Osteocyte (in vitro differentiated cells): Measurements from ENCODE around the gene CCL21. TPM values are rescaled to one million over a fixed set of nuclear protein-coding genes. Genes with fewer than 3 reads are reported as not detected.

ENCODE experiments used
- DNase-seq: peaks from one replicate; pipeline ENCODE4 v3.0.0; 2021; ENCODE audit warnings: mixed read lengths; ENCODE audit not compliant: unreplicated experiment; ENCODE audit errors: extremely low spot score
- H3K27ac Mint-ChIP-seq: one replicate; pipeline ENCODE4 v1.8.0; 2021; ENCODE audit warnings: mild to moderate bottlenecking, mixed read lengths; ENCODE audit not compliant: unreplicated experiment
- H3K27me3 Mint-ChIP-seq: one replicate; pipeline ENCODE4 v1.8.0; 2021; ENCODE audit warnings: mixed read lengths; ENCODE audit not compliant: unreplicated experiment
- H3K36me3 Mint-ChIP-seq: one replicate; pipeline ENCODE4 v1.8.0; 2021; ENCODE audit warnings: mixed read lengths; ENCODE audit not compliant: unreplicated experiment
- H3K4me1 Mint-ChIP-seq: one replicate; pipeline ENCODE4 v1.8.0; 2021; ENCODE audit warnings: mixed read lengths; ENCODE audit not compliant: unreplicated experiment
- H3K4me3 Mint-ChIP-seq: one replicate; pipeline ENCODE4 v1.8.0; 2021; ENCODE audit warnings: mild to moderate bottlenecking, moderate library complexity, mixed read lengths; ENCODE audit not compliant: unreplicated experiment
- H3K9me3 Mint-ChIP-seq: one replicate; pipeline ENCODE4 v1.8.0; 2021; ENCODE audit warnings: mixed read lengths; ENCODE audit not compliant: unreplicated experiment
- CTCF ChIP-seq: fragments of 200-600 bp; sonication (generic); IDR thresholded peaks from 2 replicates; pipeline ENCODE4 v1.5.0; 2021; ENCODE audit warnings: antibody characterized with exemption, mild to moderate bottlenecking, moderate library complexity
- total RNA-seq: library from RNA; stranded (reverse); gene quantifications from 2 replicates; pipeline ENCODE4 v1.2.1, GENCODE V29; 2021

Gene CCL21
- total RNA-seq, 1 donor from 2014 or later: not detected

GRCh38 chr9:34684145-34684544 is 25.8 kb downstream of the CCL21 start:
- Mint-ChIP-seq H3K36me3 (no peaks in the 10 kb centered on the region), H3K4me3 (no peak overlapping the region), H3K9me3 (no peaks in the 10 kb centered on the region), H3K27me3 (no peaks in the 10 kb centered on the region), H3K4me1 (no peaks in the 10 kb centered on the region), H3K27ac (no peak overlapping the region)
- TF ChIP-seq CTCF: no peak
- no peak for DNase-seq

- Mint-ChIP-seq H3K36me3 (no peaks in the 10 kb centered on the region), H3K4me1 (no peaks in the 10 kb centered on the region), H3K27ac (no peak overlapping the region), H3K4me3 (no peak overlapping the region), H3K9me3 (no peaks in the 10 kb centered on the region), H3K27me3 (no peaks in the 10 kb centered on the region)
- TF ChIP-seq CTCF: no peak
- DNase-seq: no peak
Observed at GRCh38 chr9:34675869-34676268, 34.1 kb downstream of the CCL21 start.

- H3K4me3 Mint-ChIP-seq: no peak overlapping the region
- H3K27ac Mint-ChIP-seq: no peak overlapping the region
- no peaks in the 10 kb centered on the region for H3K36me3 Mint-ChIP-seq
- no peaks in the 10 kb centered on the region for H3K9me3 Mint-ChIP-seq
- H3K4me1 Mint-ChIP-seq: no peaks in the 10 kb centered on the region
- H3K27me3 Mint-ChIP-seq: no peaks in the 10 kb centered on the region
- DNase-seq: no peak
- peak; percentile 66 for TF ChIP-seq CTCF
Observed at GRCh38 chr9:34675048-34675714, 34.8 kb downstream of the CCL21 start.

GRCh38 chr9:34674440-34674839 is 35.5 kb downstream of the CCL21 start:
- no peaks in the 10 kb centered on the region for H3K9me3 Mint-ChIP-seq
- no peaks in the 10 kb centered on the region for H3K27me3 Mint-ChIP-seq
- TF ChIP-seq CTCF: no peak
- no peaks in the 10 kb centered on the region for H3K36me3 Mint-ChIP-seq
- no peak overlapping the region for H3K27ac Mint-ChIP-seq
- no peaks in the 10 kb centered on the region for H3K4me1 Mint-ChIP-seq
- H3K4me3 Mint-ChIP-seq: no peak overlapping the region
- DNase-seq: no peak

GRCh38 chr9:34671307-34671706 is 38.6 kb downstream of the CCL21 start:
- no peak for TF ChIP-seq CTCF
- no peak overlapping the region for H3K27ac Mint-ChIP-seq
- H3K27me3 Mint-ChIP-seq: no peaks in the 10 kb centered on the region
- no peak overlapping the region for H3K4me3 Mint-ChIP-seq
- no peaks in the 10 kb centered on the region for H3K9me3 Mint-ChIP-seq
- H3K36me3 Mint-ChIP-seq: peaks cover 4% of the 10 kb centered on the region
- DNase-seq: no peak
- H3K4me1 Mint-ChIP-seq: no peaks in the 10 kb centered on the region
